ENCODE data around the gene ENGASE.

GRCh38 chr17:79116575-79117368, 42.1 kb downstream of the ENGASE start:
- TF ChIP-seq ZNF384 (IDR thresholded peaks at IDR 0.05), result no peak
- TF ChIP-seq CTBP1 (IDR thresholded peaks at IDR 0.05; ENCODE audit: borderline replicate concordance), result no peak
- no peak for TF ChIP-seq FOXM1 (IDR thresholded peaks at IDR 0.05; ENCODE audit: borderline replicate concordance)
- TF ChIP-seq SP1 (IDR thresholded peaks at IDR 0.05), result no peak
- TF ChIP-seq NFRKB (IDR thresholded peaks at IDR 0.05), result no peak
- TF ChIP-seq FOXA1 (IDR thresholded peaks at IDR 0.05), result no peak
